ENCODE results near the gene NPSR1. TPM values are rescaled to one million over a fixed set of nuclear protein-coding genes. Genes with fewer than 3 reads are reported as not detected.
"Not testable (repeated sequence)": the region's sequence is repeated elsewhere in the genome, so short reads cannot be mapped to it uniquely, and the experiment has no call there.

The NPSR1 gene
- total RNA-seq, 1 experiment from 2014 or later: not detected

DNA sequence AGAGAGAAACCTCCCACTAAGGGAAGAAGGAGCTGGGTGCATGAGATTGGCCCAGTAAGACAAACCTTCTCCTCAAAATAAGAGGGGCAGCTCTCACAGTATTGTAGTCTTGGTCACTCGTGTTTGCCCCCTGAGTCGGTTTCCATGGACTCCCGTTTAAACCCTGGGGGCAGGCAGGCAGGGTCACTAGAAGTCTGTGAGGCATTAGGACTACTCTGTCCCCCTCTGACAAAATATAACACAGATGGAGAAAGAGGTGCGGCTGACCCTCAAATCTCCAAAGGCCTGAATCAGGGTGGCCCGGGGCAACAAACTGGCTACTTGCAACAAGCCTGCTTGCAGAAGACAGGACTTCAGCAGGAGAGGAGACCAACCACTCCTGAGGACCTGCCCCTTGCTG lies 210.6 kb downstream of the NPSR1 start:
- not testable (repeated sequence) for DNase-seq (ENCODE audit: low read depth)

GRCh38 chr7:34869057-34869456 lies 211.0 kb downstream of the NPSR1 start:
- no peak for DNase-seq (ENCODE audit: low read depth)

GRCh38 chr7:34870041-34870440 lies 212.0 kb downstream of the NPSR1 start:
- DNase-seq (ENCODE audit: low read depth): not testable (repeated sequence)

- not testable (repeated sequence) for DNase-seq (ENCODE audit: low read depth)
These were observed 216.3 kb downstream of the NPSR1 start for GRCh38 chr7:34874329-34874728.

GRCh38 chr7:34875481-34875880 lies 217.5 kb downstream of the NPSR1 start:
- DNase-seq (ENCODE audit: low read depth): no peak

DNA sequence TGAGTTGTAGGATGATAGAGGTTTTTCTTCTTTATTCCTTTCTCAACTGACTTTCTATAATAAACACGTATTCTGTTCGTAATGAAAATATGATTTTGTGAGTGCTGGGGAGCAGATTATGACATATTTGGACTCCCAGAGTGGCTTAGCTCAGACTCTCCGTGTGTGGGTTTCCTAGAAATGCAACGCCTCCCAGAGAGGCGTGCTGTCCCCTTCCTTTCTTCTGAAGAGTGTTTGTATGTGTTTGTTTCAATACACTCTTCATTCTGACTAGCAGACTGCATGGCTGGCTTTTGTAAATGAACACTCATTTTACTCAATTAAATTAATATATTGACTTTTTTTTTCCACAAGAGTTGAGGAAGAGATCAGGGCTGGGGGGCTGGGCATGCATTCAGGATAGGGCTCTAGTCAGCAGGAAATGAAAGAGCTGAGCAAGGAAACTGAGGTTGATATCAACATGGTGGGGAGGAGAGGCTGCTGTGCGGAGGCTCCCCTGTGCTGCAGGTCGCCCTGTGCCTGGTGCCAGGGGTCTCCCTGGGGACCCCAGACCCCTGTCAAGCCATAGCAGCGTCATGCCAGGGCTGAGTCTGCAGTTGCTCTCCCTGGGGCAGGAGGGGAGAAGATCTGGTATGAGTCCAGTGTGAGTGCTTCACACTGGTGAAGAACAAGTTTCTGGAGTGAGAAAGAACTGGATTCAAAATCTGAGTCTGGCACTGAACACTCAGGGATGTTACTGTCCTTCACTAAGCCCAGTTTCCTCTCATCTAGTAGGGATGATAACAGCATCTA lies 221.1 kb downstream of the NPSR1 start:
- not testable (repeated sequence) for DNase-seq (ENCODE audit: low read depth)

GRCh38 chr7:34879871-34880270 lies 221.9 kb downstream of the NPSR1 start:
- DNase-seq (ENCODE audit: low read depth): no peak

DNA sequence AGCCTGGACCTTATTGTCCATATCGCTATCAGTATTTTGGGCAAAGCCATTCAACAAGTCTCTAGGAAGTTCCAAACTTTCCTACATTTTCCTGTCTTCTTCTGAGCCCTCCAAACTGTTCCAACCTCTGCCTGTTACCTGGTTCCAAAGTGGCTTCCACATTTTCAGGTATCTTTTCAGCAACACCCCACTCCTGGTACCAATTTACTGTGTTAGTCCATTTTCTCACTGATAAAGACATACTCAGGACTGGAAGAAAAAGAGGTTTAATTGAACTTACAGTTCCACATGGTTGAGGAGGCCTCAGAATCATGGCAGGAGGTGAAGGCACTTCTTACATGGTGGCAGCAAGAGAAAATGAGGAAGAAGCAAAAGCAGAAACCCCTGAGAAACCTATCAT lies 225.8 kb downstream of the NPSR1 start:
- DNase-seq (ENCODE audit: low read depth): not testable (repeated sequence)

DNA sequence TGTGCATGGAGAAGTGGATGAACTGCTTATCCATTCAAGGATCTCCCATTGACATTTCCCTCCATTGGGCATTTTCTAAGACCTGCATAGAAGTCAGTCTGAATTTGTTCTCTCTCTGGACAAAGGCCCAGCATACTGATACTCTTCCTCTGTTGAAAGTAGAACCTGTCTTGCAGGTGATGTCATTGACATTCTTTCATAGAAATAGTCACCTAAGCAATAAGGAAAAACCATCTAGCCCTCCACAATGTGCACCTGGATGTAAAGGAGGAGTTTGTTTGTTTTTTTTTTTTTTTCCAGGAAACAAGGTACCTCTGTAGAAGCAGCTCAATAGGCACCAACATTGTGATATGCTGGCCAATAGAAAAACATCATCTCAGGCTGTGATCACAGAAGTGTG lies 228.8 kb downstream of the NPSR1 start:
- no peak for DNase-seq (ENCODE audit: low read depth)

- no peak for DNase-seq (ENCODE audit: low read depth)
These were observed 231.9 kb downstream of the NPSR1 start for GRCh38 chr7:34889951-34890350.

GRCh38 chr7:34895202-34895601 lies 237.2 kb downstream of the NPSR1 start:
- DNase-seq (ENCODE audit: low read depth): no peak
